K562 (cell line): ENCODE data around the gene FBL. TPM values are rescaled to one million over a fixed set of nuclear protein-coding genes. Genes with fewer than 3 reads are reported as not detected.

Source experiments
- ATAC-seq: fragments of 200-7000 bp; cut with Tn5 transposase; 3 replicates; pipeline ENCODE4 v1.9.1; 2020; ENCODE audit warnings: moderate library complexity
- BruUV-seq: library from RNA; stranded (reverse); fragments of 400-500 nt; replicated peaks from 2 replicates; lab custom pipeline; 2021; lab: Mats Ljungman, UMichigan
- CTCF ChIA-PET: fragments of 300-600 bp; formaldehyde crosslinking; extraction: SDS; loops from one replicate; lab custom pipeline; 2021; ENCODE audit warnings: low intra/inter-chr PET ratio; lab: Yijun Ruan, JAX
- POLR2A ChIA-PET: fragments of 300-600, 350-650 bp; sonication (Branson Sonifier 250); formaldehyde crosslinking; extraction: SDS; loops from one replicate; lab custom pipeline; 2021; ENCODE audit warnings: antibody characterized with exemption, inconsistent platforms; lab: Yijun Ruan, JAX
- DNase-seq, 4 experiments: peaks; one replicate each; pipeline versions ENCODE4 v3.0.0 to v3.0.0-alpha.2; 2011 to 2018; ENCODE audit warnings: low spot score in 3 of 4, mixed read lengths in 3 of 4; ENCODE audit errors: extremely low read depth in 1 of 4
- FAIRE-seq: peaks from 2 replicates; lab custom pipeline; 2011; peaks lifted over from hg19 to GRCh38; lab: Jason Lieb, UNC
- H2AFZ ChIP-seq: 2 replicates; pipeline ENCODE4 v1.6.0; 2011; ENCODE audit warnings: low read depth, low read length, control low read depth, inconsistent platforms
- H3K27ac ChIP-seq: fragments of 200-600 bp; 3 replicates; pipeline ENCODE4 v1.8.0; 2011; ENCODE audit warnings: low read depth, mild to moderate bottlenecking, control low read depth, inconsistent platforms, low read length, moderate library complexity, mixed read lengths; ENCODE audit errors: extremely low read depth
- H3K27me3 ChIP-seq, 2 experiments: fragments of 300-600 bp in 1 of 2; 2 replicates in 1 of 2; 3 replicates in 1 of 2; pipeline versions ENCODE4 v1.6.0 to v1.8.0; 2011; ENCODE audit warnings: inconsistent platforms in 2 of 2, low read length in 2 of 2, mild to moderate bottlenecking in 1 of 2, mixed read lengths in 1 of 2, moderate library complexity in 1 of 2; ENCODE audit not compliant: control insufficient read depth in 2 of 2, insufficient read depth in 2 of 2
- H3K36me3 ChIP-seq: fragments of 300-600 bp; 3 replicates; pipeline ENCODE4 v1.8.0; 2011; ENCODE audit warnings: mild to moderate bottlenecking, low read length, inconsistent platforms; ENCODE audit not compliant: control insufficient read depth, insufficient read depth
- H3K4me1 ChIP-seq, 2 experiments: fragments of 200-600 bp in 1 of 2; replicated peaks in 1 of 2; 2 replicates in 1 of 2; 3 replicates in 1 of 2; pipeline versions ENCODE4 v1.5.1 to v1.8.0; 2011; ENCODE audit warnings: inconsistent platforms in 2 of 2, low read length in 2 of 2, mild to moderate bottlenecking in 1 of 2, mixed read lengths in 1 of 2, moderate library complexity in 1 of 2; ENCODE audit not compliant: control insufficient read depth in 2 of 2, insufficient read depth in 2 of 2
- H3K4me2 ChIP-seq: 2 replicates; pipeline ENCODE4 v1.6.1; 2011; ENCODE audit warnings: low read length, control low read depth, inconsistent platforms, mixed read lengths; ENCODE audit not compliant: insufficient read depth
- H3K4me3 ChIP-seq: fragments of 200-600 bp; sonication (generic), shearing (Covaris generic); 2 replicates; pipeline ENCODE4 v1.5.1; 2016; ENCODE audit warnings: control low read depth, inconsistent platforms
- H3K79me2 ChIP-seq: fragments of 200-600 bp; 3 replicates; pipeline ENCODE4 v1.8.0; 2011; ENCODE audit warnings: low read length, inconsistent platforms; ENCODE audit not compliant: control insufficient read depth, insufficient read depth
- H3K9ac ChIP-seq, 2 experiments: 2 replicates each; pipeline versions ENCODE4 v1.6.0 to v1.6.1; 2011; ENCODE audit warnings: low read depth in 2 of 2, low read length in 2 of 2, control low read depth in 1 of 2, inconsistent platforms in 1 of 2, mild to moderate bottlenecking in 1 of 2, mixed read lengths in 1 of 2; ENCODE audit not compliant: insufficient read depth in 1 of 2
- H3K9me1 ChIP-seq: one replicate; pipeline ENCODE4 v1.6.0; 2011; ENCODE audit warnings: inconsistent platforms, mild to moderate bottlenecking, low read length, moderate library complexity; ENCODE audit not compliant: control insufficient read depth, insufficient read depth
- H3K9me3 ChIP-seq: replicated peaks from 2 replicates; pipeline ENCODE4 v1.5.1; 2011; ENCODE audit warnings: low read depth, low read length, inconsistent platforms; ENCODE audit not compliant: control insufficient read depth, insufficient read depth
- H4K20me1 ChIP-seq: replicated peaks from 2 replicates; pipeline ENCODE4 v1.6.1; 2011; ENCODE audit warnings: low read length, inconsistent platforms, mixed read lengths; ENCODE audit not compliant: control insufficient read depth, insufficient read depth
- CEBPG ChIP-seq, 3 experiments: fragments of 200-800 bp in 1 of 3; sonication (Bioruptor generic) in 1 of 3; sonication (generic) in 1 of 3; formaldehyde crosslinking in 1 of 3; IDR thresholded peaks in 2 of 3; conservative IDR thresholded peaks in 1 of 3; 2 replicates each; pipeline versions ENCODE4 v1.6.1 to v1.8.0; 2016 to 2022; ENCODE audit warnings: missing compliant biosample characterization in 2 of 3, missing genetic modification characterization in 2 of 3, mild to moderate bottlenecking in 1 of 3, missing genetic modification reagents in 1 of 3
- CREB5 ChIP-seq: fragments of 250-450 bp; sonication (Bioruptor Pico); IDR thresholded peaks from 2 replicates; pipeline ENCODE4 v1.5.0; 2020; ENCODE audit warnings: mild to moderate bottlenecking
- ELF2 ChIP-seq: fragments of 250-450 bp; sonication (Bioruptor Pico); IDR thresholded peaks from 2 replicates; pipeline ENCODE4 v1.5.0; 2021; ENCODE audit warnings: mild to moderate bottlenecking
- ETV6 ChIP-seq, 3 experiments: fragments of 150-350 bp in 1 of 3; sonication (generic) in 1 of 3; formaldehyde crosslinking in 1 of 3; IDR thresholded peaks; 2 replicates each; pipeline versions ENCODE4 v1.6.1 to v1.8.0; 2014 to 2022; ENCODE audit warnings: borderline replicate concordance in 2 of 3, low read depth in 2 of 3, antibody characterized with exemption in 1 of 3, low read length in 1 of 3, mild to moderate bottlenecking in 1 of 3, missing genetic modification reagents in 1 of 3
- GABPA ChIP-seq: fragments of 200-800 bp; sonication (Bioruptor generic); conservative IDR thresholded peaks from 2 replicates; pipeline ENCODE4 v1.6.1; 2016; ENCODE audit warnings: low read depth, missing genetic modification characterization, missing compliant biosample characterization
- GTF2F1 ChIP-seq: IDR thresholded peaks from 2 replicates; pipeline ENCODE4 v1.6.1; 2011; ENCODE audit warnings: low read depth, low read length, improper control_type of control experiment
- HDGF ChIP-seq: fragments of 450-650 bp; IDR thresholded peaks from 2 replicates; pipeline ENCODE4 v1.6.1; 2016
- MTA3 ChIP-seq: fragments of 450-650 bp; formaldehyde crosslinking; IDR thresholded peaks from 2 replicates; pipeline ENCODE4 v1.6.1; 2017; ENCODE audit warnings: mild to moderate bottlenecking, borderline replicate concordance
- NR2C1 ChIP-seq, 2 experiments: fragments of 450-650 bp; IDR thresholded peaks; 2 replicates each; pipeline ENCODE4 v1.6.1; 2017; ENCODE audit warnings: mild to moderate bottlenecking in 2 of 2, antibody characterized with exemption in 1 of 2, inconsistent platforms in 1 of 2, missing compliant biosample characterization in 1 of 2, missing genetic modification characterization in 1 of 2
- NR2C2 ChIP-seq, 2 experiments: fragments of 200-800 bp in 1 of 2; sonication (Bioruptor generic) in 1 of 2; sonication (generic) in 1 of 2; formaldehyde crosslinking in 1 of 2; IDR thresholded peaks; 2 replicates each; pipeline versions ENCODE4 v1.6.1 to v1.8.0; 2016 to 2022; ENCODE audit warnings: mild to moderate bottlenecking in 1 of 2, missing compliant biosample characterization in 1 of 2, missing genetic modification characterization in 1 of 2, missing genetic modification reagents in 1 of 2
- XRCC3 ChIP-seq: fragments of 450-650 bp; IDR thresholded peaks from 2 replicates; pipeline ENCODE4 v1.6.1; 2017; ENCODE audit warnings: mild to moderate bottlenecking, moderate library complexity
- ZNF41 ChIP-seq: fragments of 250-450 bp; sonication (Bioruptor Pico); conservative IDR thresholded peaks from 2 replicates; pipeline ENCODE4 v1.4.0; 2020; ENCODE audit warnings: mild to moderate bottlenecking
- WGBS: fragments of 100-300 bp; shearing (Covaris generic); methylation state at CpG from one replicate; pipeline ENCODE4 v1.1.6; 2016; ENCODE audit warnings: low coverage, mixed read lengths; ENCODE audit not compliant: insufficient coverage; ENCODE audit errors: missing lambda C conversion rate; 5-methylcytosine and 5-hydroxymethylcytosine counted together
- in situ Hi-C: fragments of 300-500 bp; cut with MboI; formaldehyde crosslinking; loops from 4 replicates; pipeline ENCODE4 v1.15.0; 2018; ENCODE audit warnings: inconsistent platforms, mixed read lengths
- intact Hi-C: fragments of 100-400 bp; cut with micrococcal nuclease; formaldehyde crosslinking; loops from 2 replicates; pipeline ENCODE4 v1.14.2; 2022
- polyA plus RNA-seq, 8 experiments: library from polyadenylated mRNA; depleted of rRNA in 4 of 8; stranded (reverse) in 5 of 8; unstranded in 3 of 8; fragments of >200 nt; fragmentation: Nextera tagmentation in 2 of 8; fragmentation: Illumina TruSeq in 1 of 8; extraction: Ambion mirVana in 2 of 8; extraction: Trizol in 1 of 8; gene quantifications; 2 replicates each; pipeline versions ENCODE4 v1.2.1 to v1.2.3, GENCODE V29; 2011 to 2014; ENCODE audit warnings: inconsistent platforms in 1 of 8, missing spikeins in 1 of 8
- total RNA-seq, 7 experiments: library from RNA; depleted of rRNA in 6 of 7; stranded (reverse); fragments of >200 nt in 6 of 7; fragmentation: Illumina TruSeq in 2 of 7; extraction: Trizol in 2 of 7; gene quantifications; 2 replicates each; pipeline versions ENCODE4 v1.2.1 to v1.2.3, GENCODE V29; 2011 to 2021; ENCODE audit warnings: low replicate concordance in 1 of 7

The FBL gene
- total and polyA plus RNA-seq, 9 of the 15 experiments (the other 6 are each of a cell fraction or from before 2014, with no cell fraction given) = 201 to 1,696 (median 696) TPM

GRCh38 chr19:39830847-39831246 lies 15.3 kb downstream of the FBL start:
- no peaks in the 10 kb centered on the region for H3K27me3 ChIP-seq
- peaks cover 16% of the 10 kb centered on the region for H3K79me2 ChIP-seq
- in situ Hi-C loops = no loop called here
- H3K4me2 ChIP-seq = no peak overlapping the region
- H3K9ac ChIP-seq = no peak overlapping the region
- POLR2A ChIA-PET = interaction anchor here (1.0 kb wide), 1 partner anchor 11 kb away, joined by 3 read pairs; no protein-coding TSS in a partner anchor
- FAIRE-seq (no peak), DNase-seq (no peak)
- H4K20me1 ChIP-seq = peaks cover 4% of the 10 kb centered on the region; the same call in 1 of the 2 replicates
- BruUV-seq = no TSS peak
- H3K9me3 ChIP-seq = no peaks in the 10 kb centered on the region
- H2AFZ ChIP-seq = no peak overlapping the region
- H3K9me1 ChIP-seq = peaks cover 8% of the 10 kb centered on the region
- intact Hi-C loops = no loop called here
- H3K27ac ChIP-seq = no peak overlapping the region
- TF ChIP-seq NR2C1 (IDR thresholded peaks at IDR 0.05) (peak; percentile 91), NR2C1 (tag; IDR thresholded peaks at IDR 0.05) (peak; percentile 91), NR2C2 (CRISPR knock-in tag; IDR thresholded peaks at IDR 0.05) (0 out of 2 replicates have a peak, but pooled peaks have one; percentile 60), NR2C2 (tag; IDR thresholded peaks at IDR 0.05) (peak; percentile 85), ZNF41 (CRISPR knock-in tag) (no peak)
- TF ChIP-seq, all 486 proteins: peak for 2
- Histone ChIP-seq H3K4me3 (no peak overlapping the region), H3K4me1 (peaks cover 15 to 31% of the 10 kb centered on the region in 2 experiments), H3K36me3 (peaks cover 80% of the 10 kb centered on the region)
- CTCF ChIA-PET = no interaction called here
- ATAC-seq = no peak

- in situ Hi-C loops = no loop called here
- Histone ChIP-seq H2AFZ (no peak overlapping the region), H4K20me1 (peaks cover 4% of the 10 kb centered on the region; the same call in 1 of the 2 replicates), H3K4me1 (peaks cover 15 to 31% of the 10 kb centered on the region in 2 experiments), H3K4me2 (no peak overlapping the region), H3K9me1 (peaks cover 8% of the 10 kb centered on the region), H3K79me2 (peaks cover 16% of the 10 kb centered on the region), H3K36me3 (peaks cover 80% of the 10 kb centered on the region), H3K4me3 (no peak overlapping the region), H3K27me3 (no peaks in the 10 kb centered on the region), H3K9ac (no peak overlapping the region), H3K27ac (no peak overlapping the region), H3K9me3 (no peaks in the 10 kb centered on the region)
- DNase-seq (no peak), ATAC-seq (no peak), FAIRE-seq (no peak)
- ChIA-PET POLR2A (interaction anchor here (1.1 kb wide), 1 partner anchor 13 kb away, joined by 4 read pairs; no protein-coding TSS in a partner anchor), CTCF (no interaction called here)
- 95% methylated on average over 15 of the region's 18 CpGs for WGBS
- intact Hi-C loops = no loop called here
- BruUV-seq = no TSS peak
- TF ChIP-seq GABPA (tag) (no peak), HDGF (no peak), CREB5 (CRISPR knock-in tag) (no peak), XRCC3 (no peak), MTA3 (no peak), ETV6 (IDR thresholded peaks at IDR 0.05; ENCODE audit: borderline replicate concordance in 1 of 2, low read depth in 2 of 2, low read length in 1 of 2) (no peak), ETV6 (CRISPR knock-in tag; IDR thresholded peaks at IDR 0.05; ENCODE audit: borderline replicate concordance) (no peak), CEBPG (CRISPR knock-in tag; IDR thresholded peaks at IDR 0.05) (no peak), CEBPG (tag; conservative IDR thresholded peaks at IDR 0.05 in 1 of 2, IDR thresholded peaks at IDR 0.05 in 1 of 2) (no peak), ELF2 (CRISPR knock-in tag) (no peak), GTF2F1 (no peak)
Observed at GRCh38 chr19:39830406-39830805, 15.8 kb downstream of the FBL start.
